Subcutaneous adipose tissue (tissue), 4 donors: ENCODE data around the gene NAV2. TPM values are rescaled to one million over a fixed set of nuclear protein-coding genes. Genes with fewer than 3 reads are reported as not detected.

ENCODE experiments used
- total RNA-seq, 4 donors: library from RNA; depleted of rRNA; stranded (reverse); fragments of >200 nt; gene quantifications; one replicate each; pipeline ENCODE4 v1.1.0, GENCODE V29; 2016
- TF ChIP-seq, protein P1 (sequence below): fragments of 450-650 bp; IDR thresholded peaks from one replicate; pipeline ENCODE4 v1.5.1; 2016; ENCODE audit warnings: low read depth, mild to moderate bottlenecking, control low read depth, antibody characterized with exemption, moderate library complexity

Gene NAV2
- total RNA-seq, 4 donors from 2014 or later: 13.6 to 31.5 (median 27.8) TPM

GRCh38 chr11:19892387-19892786 lies 179.8 kb downstream of the NAV2 start:
- TF ChIP-seq, protein P1, sequence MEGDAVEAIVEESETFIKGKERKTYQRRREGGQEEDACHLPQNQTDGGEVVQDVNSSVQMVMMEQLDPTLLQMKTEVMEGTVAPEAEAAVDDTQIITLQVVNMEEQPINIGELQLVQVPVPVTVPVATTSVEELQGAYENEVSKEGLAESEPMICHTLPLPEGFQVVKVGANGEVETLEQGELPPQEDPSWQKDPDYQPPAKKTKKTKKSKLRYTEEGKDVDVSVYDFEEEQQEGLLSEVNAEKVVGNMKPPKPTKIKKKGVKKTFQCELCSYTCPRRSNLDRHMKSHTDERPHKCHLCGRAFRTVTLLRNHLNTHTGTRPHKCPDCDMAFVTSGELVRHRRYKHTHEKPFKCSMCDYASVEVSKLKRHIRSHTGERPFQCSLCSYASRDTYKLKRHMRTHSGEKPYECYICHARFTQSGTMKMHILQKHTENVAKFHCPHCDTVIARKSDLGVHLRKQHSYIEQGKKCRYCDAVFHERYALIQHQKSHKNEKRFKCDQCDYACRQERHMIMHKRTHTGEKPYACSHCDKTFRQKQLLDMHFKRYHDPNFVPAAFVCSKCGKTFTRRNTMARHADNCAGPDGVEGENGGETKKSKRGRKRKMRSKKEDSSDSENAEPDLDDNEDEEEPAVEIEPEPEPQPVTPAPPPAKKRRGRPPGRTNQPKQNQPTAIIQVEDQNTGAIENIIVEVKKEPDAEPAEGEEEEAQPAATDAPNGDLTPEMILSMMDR: no peak

DNA sequence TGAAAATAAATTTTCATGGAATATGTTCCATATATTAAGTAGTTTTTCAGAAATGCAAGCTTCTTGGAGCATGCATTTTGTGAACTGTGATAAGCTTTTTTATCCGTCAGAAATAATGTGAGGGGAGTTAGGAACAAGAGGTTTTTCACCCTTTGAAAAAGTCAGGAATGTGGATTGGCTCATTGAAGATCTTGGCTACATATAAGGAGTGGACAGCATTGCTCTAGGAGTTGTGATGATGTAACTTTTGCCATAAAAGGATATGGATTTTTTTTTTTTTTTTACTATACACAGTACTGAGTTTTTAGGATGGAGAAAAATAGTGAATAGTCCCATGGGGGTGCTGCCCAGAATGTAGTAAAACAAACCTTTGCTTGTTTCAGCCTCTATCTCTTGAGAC lies 180.2 kb downstream of the NAV2 start:
- TF ChIP-seq, protein P1: no peak

GRCh38 chr11:19894404-19894803 lies 181.8 kb downstream of the NAV2 start:
- TF ChIP-seq, protein P1: no peak

DNA sequence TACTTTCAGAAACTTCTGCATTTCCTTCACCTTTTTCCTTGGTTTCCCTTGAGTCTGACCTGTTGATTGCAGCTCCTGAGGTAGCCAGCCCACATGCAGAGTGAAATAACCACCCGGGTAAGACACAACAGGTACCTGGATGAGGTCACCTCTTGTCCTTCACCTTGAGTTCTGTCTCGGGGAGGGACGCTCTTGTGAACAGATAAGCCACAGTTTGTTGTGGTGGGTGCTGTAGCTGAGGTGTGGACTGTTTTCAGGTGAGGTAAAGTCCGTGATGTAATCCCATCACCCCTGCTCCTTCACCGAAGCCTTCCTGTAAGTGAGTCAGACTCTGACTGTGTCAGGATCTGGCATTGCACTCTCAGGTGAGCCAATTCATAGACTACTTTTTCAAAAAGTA lies 183.1 kb downstream of the NAV2 start:
- TF ChIP-seq, protein P1: no peak

DNA sequence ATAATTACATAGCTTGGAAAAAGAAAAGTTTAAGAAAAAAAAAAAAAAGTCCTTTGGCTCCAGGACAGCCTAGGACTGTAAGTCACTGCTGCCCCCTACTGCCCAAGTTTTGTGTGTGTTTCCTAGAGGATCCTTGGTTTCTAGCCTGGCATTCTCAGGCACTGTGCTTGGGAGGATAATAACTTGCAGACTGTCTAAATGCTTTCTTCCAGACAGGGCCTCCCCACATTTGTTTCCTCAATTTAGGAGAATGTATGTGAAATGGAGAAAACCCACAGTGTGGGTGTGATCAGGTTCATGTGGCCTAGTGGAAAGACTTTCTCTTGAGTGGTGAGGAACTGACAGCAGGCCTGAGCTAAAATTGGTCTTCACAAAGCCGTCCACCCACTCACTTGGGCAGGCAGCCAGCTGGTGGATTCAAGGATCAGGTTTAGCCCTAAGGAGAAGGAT lies 191.0 kb downstream of the NAV2 start:
- TF ChIP-seq, protein P1: no peak

GRCh38 chr11:19905280-19905853 lies 192.7 kb downstream of the NAV2 start:
- TF ChIP-seq, protein P1: no peak

DNA sequence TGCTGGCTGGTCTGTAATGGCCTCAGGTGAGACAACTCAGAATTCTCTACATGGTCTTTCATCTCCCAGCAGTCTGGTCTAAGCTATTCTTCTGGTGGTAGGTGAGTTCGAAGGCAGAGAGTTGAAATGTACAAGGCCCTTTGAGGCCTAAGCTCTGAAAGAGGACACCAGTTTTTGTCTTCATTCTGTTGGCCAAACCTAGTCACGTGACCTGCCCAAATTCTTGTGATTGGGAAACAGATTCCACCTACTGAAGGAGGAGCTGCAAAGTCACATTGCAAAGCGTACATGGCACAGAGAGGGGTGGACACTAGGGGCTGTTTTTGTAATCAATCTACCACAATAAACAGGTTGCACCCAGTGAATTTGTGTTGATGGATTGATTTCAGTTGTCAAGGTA lies 193.5 kb downstream of the NAV2 start:
- TF ChIP-seq, protein P1: no peak
